T-helper 1 cell (primary cell): ENCODE data around the gene HNRNPF.
"Not testable (repeated sequence)": the region's sequence is repeated elsewhere in the genome, so short reads cannot be mapped to it uniquely, and the experiment has no call there.

Source experiments
- DNase-seq, 5 donors: peaks; one replicate each; pipeline ENCODE4 v3.0.0-alpha.2; 2012 to 2020

Gene HNRNPF

GRCh38 chr10:43347997-43348396, 61.0 kb downstream of the HNRNPF start:
- DNase-seq, result no peak

GRCh38 chr10:43344051-43344450, 64.9 kb downstream of the HNRNPF start:
- DNase-seq, result no peak

DNA sequence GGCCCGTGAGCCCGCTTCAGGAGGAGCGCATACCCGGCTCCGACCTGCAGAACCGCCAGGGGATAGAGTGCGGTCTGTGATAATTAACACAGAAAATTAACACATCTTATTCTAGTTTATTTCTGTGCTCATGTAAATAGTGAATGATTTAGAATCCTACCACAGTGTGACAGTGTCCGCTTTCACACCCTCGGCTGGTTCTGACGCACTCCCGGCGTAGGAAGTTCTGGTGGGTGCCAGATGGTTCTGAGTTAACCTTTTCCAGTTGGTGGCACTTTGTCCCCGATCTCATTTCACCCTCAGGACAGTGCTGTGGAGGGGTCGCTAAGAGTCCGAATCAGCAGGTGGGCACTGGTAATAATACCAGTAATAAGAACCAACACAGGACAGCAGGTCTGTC, 65.9 kb downstream of the HNRNPF start:
- DNase-seq, result no peak

GRCh38 chr10:43342279-43343125, 66.5 kb downstream of the HNRNPF start:
- DNase-seq, result no peak

DNA sequence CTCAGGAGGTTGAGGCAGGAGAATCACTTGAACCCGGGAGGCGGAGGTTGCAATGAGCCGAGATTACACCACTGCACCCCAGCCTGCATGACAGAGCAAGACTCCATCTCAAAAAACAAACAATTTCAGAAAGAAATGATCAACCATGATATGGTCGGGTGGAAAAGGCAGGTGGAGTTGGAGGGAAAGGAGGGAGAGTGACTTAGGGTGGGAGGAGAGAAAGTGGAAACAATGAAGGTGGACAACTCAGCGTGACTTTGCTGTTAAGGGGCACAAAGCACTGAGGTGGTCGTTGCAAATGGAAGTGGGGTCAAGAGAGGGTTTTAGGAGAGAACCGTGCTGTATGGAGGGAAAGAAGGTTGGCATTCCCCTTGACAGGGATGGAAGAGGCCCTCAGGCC, 67.5 kb downstream of the HNRNPF start:
- no peak for DNase-seq

DNA sequence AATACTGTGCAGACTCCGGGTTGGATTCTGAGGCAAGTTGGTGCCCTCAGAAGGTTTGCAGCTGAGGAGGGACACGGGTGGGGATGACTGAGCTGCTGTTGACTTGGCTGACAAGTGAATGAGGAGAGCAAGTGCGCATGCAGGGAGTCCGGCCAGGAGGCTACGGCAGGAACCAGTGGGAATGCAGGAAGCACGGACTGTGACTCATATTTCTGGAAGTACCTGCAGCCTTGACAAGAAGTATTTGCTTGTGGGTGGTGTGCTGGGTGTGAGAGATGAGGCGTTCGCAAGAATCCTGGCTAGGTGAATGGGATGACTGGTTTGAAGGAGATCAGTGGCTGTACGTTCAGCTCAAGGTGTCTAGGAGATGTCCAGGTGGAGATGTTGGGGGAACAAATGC, 68.4 kb downstream of the HNRNPF start:
- DNase-seq, result no peak

GRCh38 chr10:43340101-43340500, 68.9 kb downstream of the HNRNPF start:
- DNase-seq, result no peak

GRCh38 chr10:43339136-43339535, 69.8 kb downstream of the HNRNPF start:
- DNase-seq, result no peak

DNA sequence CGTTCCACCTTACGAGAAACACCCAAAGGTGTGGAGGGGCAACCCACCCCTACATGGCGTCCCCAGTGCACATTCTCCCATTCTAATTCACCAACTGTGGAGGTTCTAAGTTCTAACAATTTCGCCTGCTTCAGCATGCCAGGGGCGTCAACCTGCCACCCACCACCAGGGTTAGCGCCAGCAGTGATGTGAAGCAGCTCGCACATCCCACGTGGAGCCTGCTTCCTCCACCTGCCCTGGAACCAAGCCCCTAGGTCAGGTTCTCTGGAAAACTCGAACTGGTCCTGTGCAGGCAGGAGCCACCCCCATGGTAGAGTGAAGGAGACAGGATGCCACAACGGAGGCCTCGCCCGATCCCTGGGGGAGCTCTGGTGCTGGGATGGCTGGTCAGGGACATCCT, 70.9 kb downstream of the HNRNPF start:
- DNase-seq, result no peak

- not testable (repeated sequence) for DNase-seq
Measured at GRCh38 chr10:43337536-43337935, 71.5 kb downstream of the HNRNPF start.

GRCh38 chr10:43336641-43337318, 72.2 kb downstream of the HNRNPF start:
- DNase-seq, result no peak

DNA sequence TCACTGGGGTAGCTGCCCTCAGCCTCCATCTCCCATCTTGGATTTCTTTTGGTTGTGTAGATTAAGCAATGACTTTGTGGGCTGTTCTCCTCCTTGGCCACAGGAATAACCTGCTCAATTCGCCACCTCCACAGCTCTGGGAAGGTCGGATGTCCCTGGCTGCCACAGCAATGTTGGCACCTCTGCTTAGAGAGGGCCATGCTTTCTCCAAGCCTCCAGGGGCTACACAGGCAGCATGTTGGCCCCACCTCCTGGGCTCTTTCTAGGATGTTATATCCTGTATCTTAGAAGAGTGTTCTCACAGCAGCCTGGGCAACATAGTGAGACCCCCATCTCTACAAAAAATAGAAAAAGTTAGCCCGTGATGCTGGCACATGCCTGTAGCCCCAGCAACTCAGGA, 72.9 kb downstream of the HNRNPF start:
- no peak for DNase-seq
